NB4 (cell line): ENCODE results near the gene KIF1A.

Experiments
- CTCF ChIP-seq: IDR thresholded peaks from one replicate; pipeline ENCODE4 v1.5.1; 2012; ENCODE audit warnings: low read depth, low read length
- MAX ChIP-seq: IDR thresholded peaks from 2 replicates; pipeline ENCODE4 v1.6.1; 2011; ENCODE audit warnings: low read depth, low read length

- TF ChIP-seq CTCF (no peak), MAX (no peak)
These were observed 59.9 kb downstream of the KIF1A start for GRCh38 chr2:240760121-240760520.
